ENCODE measurements around the gene PRB2. TPM values are rescaled to one million over a fixed set of nuclear protein-coding genes. Genes with fewer than 3 reads are reported as not detected.
"Not testable (repeated sequence)": the region's sequence is repeated elsewhere in the genome, so short reads cannot be mapped to it uniquely, and the experiment has no call there.

PRB2 gene
- total RNA-seq: not detected

GRCh38 chr12:11395467-11395866 lies at the start of gene PRB2:
Gene PRB2 (minus strand): TSS chr12:11395567. CDS start chr12:11395529, 38 bp downstream.
- H3K4me3 ChIP-seq; DNase-seq (ENCODE audit: low spot score in 2 of 2); H3K9me3 ChIP-seq; H3K4me1 ChIP-seq; H3K27me3 ChIP-seq; intact Hi-C loops (cut with DNase I; ENCODE audit: low total_unique reads); H3K36me3 ChIP-seq; H3K27ac ChIP-seq: not testable (repeated sequence)

GRCh38 chr12:11437966-11438365 lies 42.6 kb upstream of the PRB2 start:
- Histone ChIP-seq H3K4me3 (no peak overlapping the region), H3K4me1 (no peaks in the 10 kb centered on the region), H3K36me3 (no peaks in the 10 kb centered on the region), H3K9me3 (no peaks in the 10 kb centered on the region), H3K27ac (no peak overlapping the region), H3K27me3 (no peaks in the 10 kb centered on the region)
- no peak for DNase-seq (ENCODE audit: low spot score in 2 of 2)
- intact Hi-C loops (cut with DNase I; ENCODE audit: low total_unique reads): no loop called here
- TF ChIP-seq POLR2A (IDR thresholded peaks at IDR 0.05) (no peak), CTCF (IDR thresholded peaks at IDR 0.05) (no peak), POLR2AphosphoS5 (IDR thresholded peaks at IDR 0.05) (no peak)

GRCh38 chr12:11433664-11434063 lies 38.3 kb upstream of the PRB2 start:
- DNase-seq (ENCODE audit: low spot score in 2 of 2): no peak
- H3K4me1 ChIP-seq: no peaks in the 10 kb centered on the region
- H3K4me3 ChIP-seq: no peak overlapping the region
- intact Hi-C loops (cut with DNase I; ENCODE audit: low total_unique reads): no loop called here
- TF ChIP-seq CTCF (IDR thresholded peaks at IDR 0.05): no peak
- no peak for TF ChIP-seq POLR2A (IDR thresholded peaks at IDR 0.05)
- no peak for TF ChIP-seq POLR2AphosphoS5 (IDR thresholded peaks at IDR 0.05)
- no peaks in the 10 kb centered on the region for H3K36me3 ChIP-seq
- H3K27ac ChIP-seq: no peak overlapping the region
- H3K27me3 ChIP-seq: no peaks in the 10 kb centered on the region
- no peaks in the 10 kb centered on the region for H3K9me3 ChIP-seq

- Histone ChIP-seq H3K36me3 (no peaks in the 10 kb centered on the region), H3K27ac (no peak overlapping the region), H3K4me3 (no peak overlapping the region), H3K27me3 (no peaks in the 10 kb centered on the region), H3K4me1 (no peaks in the 10 kb centered on the region), H3K9me3 (no peaks in the 10 kb centered on the region)
- no peak for DNase-seq (ENCODE audit: low spot score in 2 of 2)
- intact Hi-C loops (cut with DNase I; ENCODE audit: low total_unique reads): no loop called here
- no peak for TF ChIP-seq POLR2A (IDR thresholded peaks at IDR 0.05)
- TF ChIP-seq CTCF (IDR thresholded peaks at IDR 0.05): no peak
These were observed 36.1 kb upstream of the PRB2 start for GRCh38 chr12:11431486-11431885.

GRCh38 chr12:11427341-11427740 lies 32.0 kb upstream of the PRB2 start:
- H3K27ac ChIP-seq: no peak overlapping the region
- DNase-seq (ENCODE audit: low spot score in 2 of 2): no peak
- no peaks in the 10 kb centered on the region for H3K27me3 ChIP-seq
- TF ChIP-seq POLR2A (IDR thresholded peaks at IDR 0.05) (no peak), POLR2AphosphoS5 (IDR thresholded peaks at IDR 0.05) (no peak), CTCF (IDR thresholded peaks at IDR 0.05) (no peak)
- H3K4me3 ChIP-seq: no peak overlapping the region
- no peaks in the 10 kb centered on the region for H3K4me1 ChIP-seq
- peaks cover 0 to 4% of the 10 kb centered on the region in 2 donors for H3K9me3 ChIP-seq
- H3K36me3 ChIP-seq: no peaks in the 10 kb centered on the region
- intact Hi-C loops (cut with DNase I; ENCODE audit: low total_unique reads): no loop called here

- H3K4me3 ChIP-seq: no peak overlapping the region
- no peaks in the 10 kb centered on the region for H3K4me1 ChIP-seq
- H3K27me3 ChIP-seq: no peaks in the 10 kb centered on the region
- no peak overlapping the region for H3K27ac ChIP-seq
- intact Hi-C loops (cut with DNase I; ENCODE audit: low total_unique reads): no loop called here
- DNase-seq (ENCODE audit: low spot score in 2 of 2): no peak
- no peaks in the 10 kb centered on the region for H3K36me3 ChIP-seq
- peaks cover 4 to 5% of the 10 kb centered on the region in 2 donors for H3K9me3 ChIP-seq
- TF ChIP-seq POLR2AphosphoS5 (IDR thresholded peaks at IDR 0.05) (no peak), CTCF (IDR thresholded peaks at IDR 0.05) (no peak), POLR2A (IDR thresholded peaks at IDR 0.05) (no peak)
These were observed 17.4 kb upstream of the PRB2 start for GRCh38 chr12:11412731-11413130.
